COLO668 (cell line): ENCODE data around the gene SIDT2.

ENCODE experiments used
- DNase-seq: peaks from one replicate; lab custom pipeline; 2025; ENCODE audit not compliant: unreplicated experiment; lab: John Stamatoyannopoulos, UW

SIDT2 gene

GRCh38 chr11:117187799-117188481 lies 9.4 kb downstream of the SIDT2 start:
- no peak for DNase-seq

- no peak for DNase-seq
Measured at GRCh38 chr11:117188620-117189081, 10.1 kb downstream of the SIDT2 start.

- no peak for DNase-seq
Measured at GRCh38 chr11:117189191-117189940, 10.8 kb downstream of the SIDT2 start.

GRCh38 chr11:117189941-117190544 lies 11.5 kb downstream of the SIDT2 start:
- no peak for DNase-seq

GRCh38 chr11:117191680-117192400 lies 13.3 kb downstream of the SIDT2 start:
- DNase-seq = no peak

- DNase-seq = no peak
Measured at GRCh38 chr11:117192401-117192875, 13.9 kb downstream of the SIDT2 start.

- DNase-seq = no peak
Measured at GRCh38 chr11:117193130-117194020, 14.8 kb downstream of the SIDT2 start.

GRCh38 chr11:117194267-117194666 lies 15.7 kb downstream of the SIDT2 start:
- DNase-seq = no peak

GRCh38 chr11:117195258-117195657 lies 16.7 kb downstream of the SIDT2 start:
- DNase-seq = no peak

GRCh38 chr11:117195761-117196160 lies 17.2 kb downstream of the SIDT2 start:
- DNase-seq = no peak

GRCh38 chr11:117197006-117197405 lies 18.5 kb downstream of the SIDT2 start:
- no peak for DNase-seq

GRCh38 chr11:117197516-117198456 lies 19.2 kb downstream of the SIDT2 start:
- DNase-seq = no peak

GRCh38 chr11:117198613-117199012 lies 20.1 kb downstream of the SIDT2 start:
- DNase-seq = no peak

GRCh38 chr11:117199053-117199915 lies 20.7 kb downstream of the SIDT2 start, which contains the start of gene TAGLN:
TAGLN (plus strand) TSS chr11:117199370; CDS start chr11:117203014, 3,644 bp downstream.
- DNase-seq = no peak

- DNase-seq = no peak
Measured at GRCh38 chr11:117199916-117200812, 21.6 kb downstream of the SIDT2 start.

GRCh38 chr11:117200813-117201657 lies 22.5 kb downstream of the SIDT2 start:
- no peak for DNase-seq
